ENCODE results near the gene GRM7.

DNA sequence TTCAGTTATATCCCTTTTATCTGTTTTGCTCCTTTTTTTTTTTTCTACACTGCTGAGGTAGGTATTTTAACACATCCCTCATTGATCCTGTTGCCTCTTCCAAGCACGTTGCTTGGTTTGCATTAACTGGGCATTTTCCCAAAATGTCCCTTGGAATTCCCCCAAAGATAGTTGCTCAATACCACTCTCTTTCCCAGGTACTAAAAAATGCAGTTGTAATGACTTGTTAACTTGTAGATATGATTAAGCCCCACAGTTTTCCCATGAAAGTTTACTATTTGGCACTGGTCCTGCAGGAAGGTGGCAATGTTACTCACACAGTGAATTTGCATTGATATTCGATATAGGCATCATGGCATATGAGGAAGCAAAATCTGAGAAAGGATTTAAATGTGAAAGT is 67.1 kb downstream of the GRM7 start:
- TF ChIP-seq CTCF (IDR thresholded peaks at IDR 0.05) (no peak), EZH2 (IDR thresholded peaks at IDR 0.05) (no peak), EZH2phosphoT487 (IDR thresholded peaks at IDR 0.05) (no peak)

All from neural progenitor cell (in vitro differentiated cells).